Fibroblast of skin of right quadriceps (primary cell): ENCODE measurements around the gene FOXRED2.

Experiments
- DNase-seq: peaks from one replicate; pipeline ENCODE4 v3.0.0-alpha.2; 2013

The FOXRED2 gene

DNA sequence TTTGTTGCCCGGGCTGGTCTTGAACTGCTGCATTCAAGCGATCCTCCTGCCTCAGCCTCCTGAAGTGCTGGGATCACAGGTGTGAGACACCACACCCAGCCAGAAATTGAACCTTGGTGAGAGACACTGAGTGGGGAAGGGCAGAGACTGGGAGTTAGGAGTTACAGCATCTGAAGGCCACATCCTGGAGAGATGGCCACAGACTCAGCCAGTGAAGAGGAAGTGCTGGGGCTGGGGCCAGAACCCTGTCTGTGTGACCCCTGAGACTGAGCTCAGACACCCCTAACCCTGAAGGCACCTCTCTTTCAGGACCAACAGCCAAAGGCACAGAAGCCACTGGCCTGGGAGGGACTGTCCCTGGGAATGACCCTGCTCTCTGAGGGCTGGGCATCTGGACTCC is 59.2 kb downstream of the FOXRED2 start:
- DNase-seq = no peak

GRCh38 chr22:36445158-36445668 is 61.6 kb downstream of the FOXRED2 start:
- DNase-seq = peak; percentile 68

- DNase-seq = peak; percentile 51
Measured at GRCh38 chr22:36443198-36443770, 63.6 kb downstream of the FOXRED2 start.

DNA sequence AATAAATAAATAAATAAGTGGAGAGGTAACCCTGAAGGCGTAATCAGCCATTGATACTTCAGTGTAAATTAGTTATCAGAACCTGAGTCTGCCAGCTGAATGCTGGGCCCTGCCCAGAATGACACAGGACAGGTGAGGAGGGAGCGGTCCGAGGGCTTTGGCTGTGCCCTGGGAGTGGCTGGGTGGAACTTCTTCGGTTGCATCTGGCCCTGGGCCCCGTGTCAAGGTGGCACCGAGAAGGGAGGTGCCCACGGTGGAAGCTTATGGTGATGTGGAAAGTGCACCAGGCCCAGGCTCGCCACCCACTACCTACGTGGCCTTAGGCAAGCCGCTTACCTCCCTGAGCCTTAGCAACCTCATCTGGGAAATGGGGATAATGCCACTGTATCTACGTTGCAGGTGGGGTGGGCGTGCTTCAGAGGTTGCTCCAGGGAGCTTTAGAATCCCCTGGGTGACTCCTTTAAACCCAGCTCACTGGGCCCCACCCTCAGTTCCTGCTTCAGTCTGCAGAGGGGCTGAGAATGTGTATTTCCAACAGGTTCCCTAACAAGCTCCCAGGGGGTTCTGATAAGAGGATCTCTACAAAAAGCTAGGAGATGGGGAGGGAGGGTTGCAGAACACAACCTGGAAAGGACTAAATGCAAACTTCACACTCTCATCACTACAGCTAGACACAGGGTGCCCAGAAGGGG is 64.2 kb downstream of the FOXRED2 start:
- DNase-seq = no peak

GRCh38 chr22:36440429-36441002 is 66.3 kb downstream of the FOXRED2 start:
- no peak for DNase-seq

DNA sequence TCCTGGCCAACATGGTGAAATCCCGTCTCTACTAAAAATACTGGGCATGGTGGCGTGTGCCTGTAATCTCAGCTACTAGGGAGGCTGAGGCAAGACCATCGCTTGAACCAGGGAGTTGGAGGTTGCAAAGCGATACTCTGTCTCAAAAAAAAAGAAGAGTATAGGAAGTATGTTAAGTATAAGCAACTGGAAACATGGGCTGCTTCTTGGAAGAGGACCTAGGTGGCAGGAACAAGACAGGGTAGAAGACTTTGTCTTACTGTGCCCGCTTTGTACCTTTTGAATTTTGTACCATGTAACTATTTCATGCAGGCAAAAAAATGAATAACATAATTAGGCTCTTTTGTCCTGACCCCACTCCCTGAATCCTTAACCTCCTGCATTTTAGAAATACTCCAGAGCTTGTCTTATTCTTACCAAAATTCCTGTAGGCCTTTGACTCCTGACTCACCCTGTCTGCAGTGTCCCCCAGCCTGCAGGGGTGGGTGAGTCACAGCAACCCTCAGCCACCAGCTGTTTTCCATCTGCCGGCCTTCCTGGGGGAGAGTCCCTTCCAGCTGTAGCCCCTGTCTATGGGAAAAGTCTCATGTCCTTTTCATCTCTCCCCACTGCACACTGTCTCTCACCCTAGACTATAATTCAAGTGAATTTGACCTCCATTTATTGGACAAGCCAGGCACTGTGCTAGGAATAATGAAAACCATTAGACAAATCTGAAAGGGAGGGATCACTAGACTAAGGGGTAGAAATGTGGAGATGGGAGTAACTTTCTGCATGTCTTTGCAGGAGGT is 67.2 kb downstream of the FOXRED2 start:
- peak; percentile 93 for DNase-seq
